MCF 10A (cell line): Measurements from ENCODE around the gene IGDCC3. TPM values are rescaled to one million over a fixed set of nuclear protein-coding genes. Genes with fewer than 3 reads are reported as not detected.

Source experiments
- BruUV-seq: library from RNA; stranded (reverse); fragments of 400-500 nt; replicated peaks from 2 replicates; lab custom pipeline; 2021; lab: Mats Ljungman, UMichigan
- CTCF ChIA-PET: fragments of 300-600 bp; sonication (Branson Sonifier 250); formaldehyde crosslinking; extraction: SDS; loops from one replicate; lab custom pipeline; 2021; ENCODE audit warnings: antibody characterized with exemption, inconsistent platforms; lab: Yijun Ruan, JAX
- POLR2A ChIA-PET: fragments of 300-600, 350-650 bp; sonication (Branson Sonifier 250); formaldehyde crosslinking; extraction: SDS; loops from one replicate; lab custom pipeline; 2020; ENCODE audit warnings: antibody characterized with exemption, inconsistent platforms; lab: Yijun Ruan, JAX
- DNase-seq: peaks from one replicate; pipeline ENCODE4 v3.0.0-alpha.2; 2018; ENCODE audit not compliant: unreplicated experiment
- H3K27ac Mint-ChIP-seq: one replicate; pipeline ENCODE4 v1.8.0; 2022; ENCODE audit warnings: mild to moderate bottlenecking, low read depth, mixed read lengths; ENCODE audit not compliant: unreplicated experiment
- H3K27me3 Mint-ChIP-seq: one replicate; pipeline ENCODE4 v1.8.0; 2022; ENCODE audit warnings: mixed read lengths; ENCODE audit not compliant: insufficient read depth, unreplicated experiment
- H3K36me3 Mint-ChIP-seq: one replicate; pipeline ENCODE4 v1.8.0; 2022; ENCODE audit warnings: mild to moderate bottlenecking, moderate library complexity, mixed read lengths; ENCODE audit not compliant: insufficient read depth, unreplicated experiment
- H3K4me1 Mint-ChIP-seq: one replicate; pipeline ENCODE4 v1.8.0; 2022; ENCODE audit warnings: mixed read lengths; ENCODE audit not compliant: insufficient read depth, unreplicated experiment
- H3K4me3 Mint-ChIP-seq: one replicate; pipeline ENCODE4 v1.8.0; 2022; ENCODE audit warnings: mild to moderate bottlenecking, moderate library complexity, mixed read lengths; ENCODE audit not compliant: unreplicated experiment
- H3K9me3 Mint-ChIP-seq: one replicate; pipeline ENCODE4 v1.8.0; 2022; ENCODE audit warnings: mixed read lengths; ENCODE audit not compliant: unreplicated experiment
- CTCF ChIP-seq: fragments of 200-600 bp; IDR thresholded peaks from one replicate; pipeline ENCODE4 v1.8.0; 2022; ENCODE audit warnings: antibody characterized with exemption, mild to moderate bottlenecking; ENCODE audit not compliant: unreplicated experiment
- intact Hi-C: fragments of 100-400 bp; cut with micrococcal nuclease; formaldehyde crosslinking; loops from 2 replicates; pipeline ENCODE4 v1.14.1; 2022
- total RNA-seq: library from RNA; stranded (reverse); gene quantifications from 2 replicates; pipeline ENCODE4 v1.2.3, GENCODE V29; 2022

The IGDCC3 gene
- total RNA-seq, 1 experiment from 2014 or later: not detected

GRCh38 chr15:65383456-65383855 lies 5.7 kb upstream of the IGDCC3 start:
- CTCF ChIA-PET: interaction anchor here (0.6 to 8.7 kb wide), 8 partner anchors 8 to 160 kb away, joined by 3 to 210 read pairs (median 4); no protein-coding TSS in a partner anchor

GRCh38 chr15:65382921-65383320 lies 5.1 kb upstream of the IGDCC3 start:
- TF ChIP-seq CTCF: no peak
- no peak overlapping the region for H3K27ac Mint-ChIP-seq
- H3K4me1 Mint-ChIP-seq: peaks cover 7% of the 10 kb centered on the region
- intact Hi-C loops: loop anchor here (10.0 kb wide), 1 partner anchor 328 kb away; no protein-coding TSS in a partner anchor
- BruUV-seq: no TSS peak
- H3K36me3 Mint-ChIP-seq: no peaks in the 10 kb centered on the region
- POLR2A ChIA-PET: no interaction called here
- H3K4me3 Mint-ChIP-seq: no peak overlapping the region
- no peaks in the 10 kb centered on the region for H3K9me3 Mint-ChIP-seq
- CTCF ChIA-PET: interaction anchor here (0.6 to 8.7 kb wide), 4 partner anchors 11 to 177 kb away, joined by 3 to 210 read pairs (median 10); no protein-coding TSS in a partner anchor
- H3K27me3 Mint-ChIP-seq: peaks cover 56% of the 10 kb centered on the region
- DNase-seq: no peak

More at GRCh38 chr15:65383456-65383855, 5.7 kb upstream of the IGDCC3 start:
- POLR2A ChIA-PET: interaction anchor here (0.9 kb wide), 1 partner anchor 200 kb away, joined by 3 read pairs; no protein-coding TSS in a partner anchor
- Mint-ChIP-seq H3K27me3 (peaks cover 51% of the 10 kb centered on the region), H3K27ac (no peak overlapping the region), H3K36me3 (no peaks in the 10 kb centered on the region), H3K4me1 (peaks cover 7% of the 10 kb centered on the region), H3K9me3 (no peaks in the 10 kb centered on the region), H3K4me3 (no peak overlapping the region)
- no TSS peak for BruUV-seq
- DNase-seq: no peak
- TF ChIP-seq CTCF: no peak
- intact Hi-C loops: loop anchor here (10.0 kb wide), 1 partner anchor 329 kb away; no protein-coding TSS in a partner anchor

GRCh38 chr15:65382146-65382491 lies 4.3 kb upstream of the IGDCC3 start:
- ChIA-PET POLR2A (no interaction called here), CTCF (interaction anchor here (0.6 to 8.7 kb wide), 5 partner anchors 10 to 1521 kb away, joined by 3 to 210 read pairs (median 7); no protein-coding TSS in a partner anchor)
- H3K4me1 Mint-ChIP-seq: peaks cover 8% of the 10 kb centered on the region
- H3K36me3 Mint-ChIP-seq: no peaks in the 10 kb centered on the region
- H3K27me3 Mint-ChIP-seq: peaks cover 64% of the 10 kb centered on the region
- no TSS peak for BruUV-seq
- no peaks in the 10 kb centered on the region for H3K9me3 Mint-ChIP-seq
- DNase-seq: no peak
- no peak overlapping the region for H3K4me3 Mint-ChIP-seq
- no peak for TF ChIP-seq CTCF
- no peak overlapping the region for H3K27ac Mint-ChIP-seq
- intact Hi-C loops: loop anchor here (10.0 kb wide), 1 partner anchor 327 kb away; no protein-coding TSS in a partner anchor

- Mint-ChIP-seq H3K4me1 (peaks cover 13% of the 10 kb centered on the region), H3K4me3 (no peak overlapping the region), H3K36me3 (no peaks in the 10 kb centered on the region), H3K9me3 (no peaks in the 10 kb centered on the region), H3K27me3 (peaks cover 69% of the 10 kb centered on the region), H3K27ac (no peak overlapping the region)
- DNase-seq: no peak
- no TSS peak for BruUV-seq
- intact Hi-C loops: loop anchor here (10.0 kb wide), 1 partner anchor 327 kb away; no protein-coding TSS in a partner anchor
- ChIA-PET POLR2A (interaction anchor here (0.8 kb wide), 1 partner anchor 76 kb away, joined by 3 read pairs; no protein-coding TSS in a partner anchor), CTCF (interaction anchor here (0.6 to 8.7 kb wide), 3 partner anchors 9 to 884 kb away, joined by 3 to 210 read pairs (median 13); no protein-coding TSS in a partner anchor)
- TF ChIP-seq CTCF: no peak
Measured at GRCh38 chr15:65381445-65382145, 3.8 kb upstream of the IGDCC3 start.
